ENCODE results near the gene NUDT13.

The NUDT13 gene

GRCh38 chr10:73110345-73110849 lies at the start of gene NUDT13:
TSS of gene NUDT13 (plus strand) at chr10:73110455. CDS start at chr10:73114366, 3,911 bp downstream.
- peak; percentile 82 for FAIRE-seq

GRCh38 chr10:73060738-73061635 lies 49.3 kb upstream of the NUDT13 start:
- FAIRE-seq, result no peak

- FAIRE-seq, result no peak
Observed at GRCh38 chr10:73061743-73062142, 48.5 kb upstream of the NUDT13 start.

GRCh38 chr10:73065441-73065840 lies 44.8 kb upstream of the NUDT13 start:
- FAIRE-seq, result no peak

GRCh38 chr10:73073627-73074026 lies 36.6 kb upstream of the NUDT13 start:
- no peak for FAIRE-seq

- FAIRE-seq, result no peak
Observed at GRCh38 chr10:73075829-73076228, 34.4 kb upstream of the NUDT13 start.

- peak; percentile 58 for FAIRE-seq
Observed at GRCh38 chr10:73076360-73077183, 33.7 kb upstream of the NUDT13 start.

- no peak for FAIRE-seq
Observed at GRCh38 chr10:73079779-73080541, 30.3 kb upstream of the NUDT13 start.

GRCh38 chr10:73083221-73083620 lies 27.0 kb upstream of the NUDT13 start:
- FAIRE-seq, result no peak

- FAIRE-seq, result no peak
Observed at GRCh38 chr10:73084209-73084608, 26.0 kb upstream of the NUDT13 start.

GRCh38 chr10:73086816-73087215 lies 23.4 kb upstream of the NUDT13 start:
- no peak for FAIRE-seq

- no peak for FAIRE-seq
Observed at GRCh38 chr10:73088304-73088703, 22.0 kb upstream of the NUDT13 start.

GRCh38 chr10:73092830-73093229 lies 17.4 kb upstream of the NUDT13 start:
- FAIRE-seq, result no peak

GRCh38 chr10:73093922-73094850 lies 16.1 kb upstream of the NUDT13 start:
- FAIRE-seq, result no peak

- no peak for FAIRE-seq
Observed at GRCh38 chr10:73094986-73095480, 15.2 kb upstream of the NUDT13 start.

GRCh38 chr10:73095481-73096021 lies 14.7 kb upstream of the NUDT13 start:
- no peak for FAIRE-seq

GRCh38 chr10:73096041-73096448 lies 14.2 kb upstream of the NUDT13 start:
- no peak for FAIRE-seq

- FAIRE-seq, result no peak
Observed at GRCh38 chr10:73096449-73097304, 13.6 kb upstream of the NUDT13 start, which contains the start of gene P4HA1. TSS of gene P4HA1 (minus strand) at chr10:73096866. CDS start at chr10:73074883, 21,983 bp downstream.

- FAIRE-seq, result peak; percentile 74
Observed at GRCh38 chr10:73097305-73097670, 13.0 kb upstream of the NUDT13 start.

- FAIRE-seq, result no peak
Observed at GRCh38 chr10:73099141-73099540, 11.1 kb upstream of the NUDT13 start.

All from islet of Langerhans (tissue), 1 donor.